ENCODE results near the gene GPR17.

GPR17 gene

DNA sequence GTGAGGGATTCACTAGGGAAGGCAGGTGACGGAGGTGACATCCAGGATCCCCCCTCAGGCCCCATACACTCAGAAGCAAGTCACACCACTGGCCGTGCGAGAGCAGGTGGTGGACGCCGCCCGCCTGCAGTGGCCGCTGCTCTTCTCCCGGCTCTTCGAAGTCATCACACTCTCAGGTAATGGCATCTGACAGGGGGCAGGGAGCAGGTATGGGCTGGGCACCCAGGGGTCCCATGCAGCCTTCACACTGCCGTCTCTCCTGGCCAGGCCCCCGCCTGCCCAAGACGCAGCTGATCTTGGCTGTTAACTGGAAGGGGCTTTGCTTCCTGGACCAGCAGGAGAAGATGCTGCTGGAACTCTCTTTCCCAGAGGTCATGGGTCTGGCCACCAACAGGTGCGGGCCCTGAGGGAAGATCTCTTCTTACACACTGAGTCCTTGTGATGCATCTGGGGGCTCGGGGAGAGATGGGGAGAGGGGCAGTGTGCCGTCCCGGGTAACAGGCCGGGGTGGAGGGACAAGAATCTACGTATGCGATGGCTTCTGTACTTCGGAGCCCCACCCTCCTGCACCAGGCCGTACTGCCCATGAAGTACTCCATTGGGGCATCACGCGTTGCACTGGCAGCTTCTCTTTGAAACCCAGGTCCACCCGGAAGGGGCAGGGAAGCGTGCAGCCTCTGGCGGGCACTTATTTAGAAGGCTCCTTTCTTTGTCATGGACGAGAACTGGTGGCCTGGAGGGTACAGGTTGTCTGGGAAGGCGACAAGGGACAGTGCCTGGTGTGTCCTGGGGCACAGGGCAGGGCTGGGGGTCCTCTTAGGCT lies 18.8 kb upstream of the GPR17 start:
- Histone ChIP-seq H3K27me3 (ENCODE audit: low read depth, low read length) (no peaks in the 10 kb centered on the region), H3K36me3 (ENCODE audit: control insufficient read depth in 1 of 2, insufficient read depth in 2 of 2, low read length in 2 of 2) (no peaks in the 10 kb centered on the region), H3K9me3 (ENCODE audit: control insufficient read depth in 1 of 2, low read length in 2 of 2) (no peaks in the 10 kb centered on the region), H3K4me3 (ENCODE audit: low read depth in 1 of 2, low read length in 2 of 2) (no peak overlapping the region), H3K27ac (ENCODE audit: low read length) (no peak overlapping the region), H3K4me1 (ENCODE audit: control insufficient read depth in 1 of 2, insufficient read depth in 2 of 2, low read length in 2 of 2) (peaks cover 0 to 5% of the 10 kb centered on the region in 2 donors)

DNA sequence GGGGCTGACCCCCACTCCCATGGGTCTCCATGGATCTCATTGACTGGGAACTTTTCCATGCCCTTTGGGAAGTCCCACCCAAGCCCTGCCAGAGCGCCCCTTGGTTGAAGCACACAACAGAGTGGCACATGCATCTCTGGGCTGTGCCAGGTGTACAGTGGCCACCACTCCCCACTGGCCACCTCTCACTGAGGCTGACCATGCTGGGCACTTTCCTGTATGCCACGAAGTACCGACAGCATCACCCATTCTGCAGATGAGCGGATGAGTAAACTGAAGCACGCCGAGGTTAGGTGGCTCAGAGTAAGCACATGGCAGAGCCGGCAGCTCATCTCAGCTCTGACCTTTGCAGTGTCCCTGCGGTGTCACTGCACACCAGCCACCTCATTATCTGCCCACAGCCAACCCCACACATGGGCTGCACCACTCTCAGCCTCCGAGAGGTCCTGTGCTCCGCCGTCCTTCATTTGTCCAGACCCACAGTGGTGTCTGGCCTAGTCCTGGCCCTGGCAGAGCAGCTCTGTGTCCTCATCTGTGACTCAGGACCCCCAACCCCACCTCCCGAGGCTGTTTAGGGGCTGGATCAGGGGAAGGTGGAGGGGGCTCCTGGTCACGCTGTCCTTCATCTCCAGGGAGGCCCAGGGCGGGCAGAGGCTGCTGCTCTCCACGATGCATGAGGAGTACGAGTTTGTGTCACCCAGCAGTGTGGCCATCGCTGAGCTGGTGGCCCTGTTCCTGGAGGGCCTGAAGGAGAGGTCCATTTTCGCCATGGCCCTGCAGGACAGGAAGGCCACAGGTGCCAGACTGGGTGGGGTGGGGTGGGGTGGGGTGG lies 18.0 kb upstream of the GPR17 start:
- Histone ChIP-seq H3K4me1 (ENCODE audit: control insufficient read depth in 1 of 2, insufficient read depth in 2 of 2, low read length in 2 of 2) (peaks cover 0 to 9% of the 10 kb centered on the region in 2 donors), H3K27me3 (ENCODE audit: low read depth, low read length) (no peaks in the 10 kb centered on the region), H3K9me3 (ENCODE audit: control insufficient read depth in 1 of 2, low read length in 2 of 2) (no peaks in the 10 kb centered on the region), H3K36me3 (ENCODE audit: control insufficient read depth in 1 of 2, insufficient read depth in 2 of 2, low read length in 2 of 2) (no peaks in the 10 kb centered on the region), H3K27ac (ENCODE audit: low read length) (no peak overlapping the region), H3K4me3 (ENCODE audit: low read depth in 1 of 2, low read length in 2 of 2) (no peak overlapping the region)

DNA sequence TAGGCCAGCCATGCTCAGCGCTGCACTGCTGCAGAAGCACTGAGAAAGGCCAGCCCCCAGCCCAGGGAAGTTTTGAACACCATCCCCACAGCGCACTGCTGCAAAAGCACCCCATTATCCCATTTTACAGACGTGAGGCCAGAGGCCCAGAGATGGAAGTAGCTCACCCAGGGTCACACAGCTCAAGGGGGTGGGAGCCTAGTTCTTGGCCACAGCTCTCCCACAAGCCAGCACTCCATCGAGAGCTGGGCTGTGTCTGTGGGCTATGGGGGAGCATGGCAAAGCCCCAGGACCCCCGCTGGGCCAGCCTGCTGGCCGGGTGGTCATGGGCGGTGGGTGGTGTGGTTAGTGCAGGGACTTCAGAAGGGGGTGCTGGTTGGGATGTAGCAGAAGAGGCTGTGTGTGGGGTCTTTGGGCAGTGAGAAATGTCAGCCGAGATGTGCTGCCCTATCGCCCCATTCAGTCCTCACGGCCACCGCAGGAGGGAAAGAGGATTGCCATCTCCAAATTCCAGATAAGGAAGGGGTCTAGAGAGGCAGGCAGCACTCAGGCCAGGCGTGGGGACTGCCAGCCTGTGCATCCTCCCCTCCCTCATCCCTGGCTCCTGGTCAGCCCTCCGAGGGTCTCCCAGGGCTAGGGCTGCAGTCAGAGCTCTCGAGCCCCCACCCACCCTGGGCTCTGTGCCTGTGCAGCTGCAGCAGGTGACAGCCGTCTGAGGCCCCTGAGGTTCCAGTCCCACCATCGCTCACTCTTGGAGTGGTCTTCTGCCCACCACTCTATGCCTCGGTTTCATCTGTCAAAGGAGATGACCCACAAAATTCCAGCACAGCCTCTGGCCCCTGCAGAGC lies 17.0 kb upstream of the GPR17 start:
- H3K9me3 ChIP-seq (ENCODE audit: control insufficient read depth in 1 of 2, low read length in 2 of 2) = no peaks in the 10 kb centered on the region

DNA sequence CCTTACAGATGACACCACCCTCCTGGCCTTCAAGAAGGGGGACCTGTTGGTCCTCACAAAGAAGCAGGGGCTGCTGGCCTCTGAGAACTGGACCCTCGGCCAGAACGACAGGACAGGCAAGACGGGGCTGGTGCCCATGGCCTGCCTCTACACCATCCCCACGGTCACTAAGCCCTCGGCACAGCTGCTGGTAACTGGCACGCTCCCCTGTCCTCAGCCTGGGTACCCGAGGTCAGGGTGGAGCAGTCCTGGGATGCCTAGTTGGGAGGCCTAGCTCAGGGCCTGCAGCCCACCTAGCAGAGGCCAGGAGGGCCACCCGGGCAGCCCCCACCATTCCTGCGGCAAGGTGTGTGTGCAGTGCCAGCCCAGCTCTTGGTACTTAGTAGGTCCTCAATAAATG lies 16.3 kb upstream of the GPR17 start:
- Histone ChIP-seq H3K36me3 (ENCODE audit: control insufficient read depth in 1 of 2, insufficient read depth in 2 of 2, low read length in 2 of 2) (no peaks in the 10 kb centered on the region), H3K9me3 (ENCODE audit: control insufficient read depth in 1 of 2, low read length in 2 of 2) (no peaks in the 10 kb centered on the region), H3K27ac (ENCODE audit: low read length) (no peak overlapping the region), H3K27me3 (ENCODE audit: low read depth, low read length) (no peaks in the 10 kb centered on the region), H3K4me1 (ENCODE audit: control insufficient read depth in 1 of 2, insufficient read depth in 2 of 2, low read length in 2 of 2) (peaks cover 0 to 26% of the 10 kb centered on the region in 2 donors), H3K4me3 (ENCODE audit: low read depth in 1 of 2, low read length in 2 of 2) (no peak overlapping the region)

More for the DNA sequence above, 17.0 kb upstream of the GPR17 start:
- Histone ChIP-seq H3K4me3 (ENCODE audit: low read depth in 1 of 2, low read length in 2 of 2) (no peak overlapping the region), H3K27ac (ENCODE audit: low read length) (no peak overlapping the region), H3K27me3 (ENCODE audit: low read depth, low read length) (no peaks in the 10 kb centered on the region), H3K4me1 (ENCODE audit: control insufficient read depth in 1 of 2, insufficient read depth in 2 of 2, low read length in 2 of 2) (peaks cover 0 to 20% of the 10 kb centered on the region in 2 donors), H3K36me3 (ENCODE audit: control insufficient read depth in 1 of 2, insufficient read depth in 2 of 2, low read length in 2 of 2) (no peaks in the 10 kb centered on the region)

DNA sequence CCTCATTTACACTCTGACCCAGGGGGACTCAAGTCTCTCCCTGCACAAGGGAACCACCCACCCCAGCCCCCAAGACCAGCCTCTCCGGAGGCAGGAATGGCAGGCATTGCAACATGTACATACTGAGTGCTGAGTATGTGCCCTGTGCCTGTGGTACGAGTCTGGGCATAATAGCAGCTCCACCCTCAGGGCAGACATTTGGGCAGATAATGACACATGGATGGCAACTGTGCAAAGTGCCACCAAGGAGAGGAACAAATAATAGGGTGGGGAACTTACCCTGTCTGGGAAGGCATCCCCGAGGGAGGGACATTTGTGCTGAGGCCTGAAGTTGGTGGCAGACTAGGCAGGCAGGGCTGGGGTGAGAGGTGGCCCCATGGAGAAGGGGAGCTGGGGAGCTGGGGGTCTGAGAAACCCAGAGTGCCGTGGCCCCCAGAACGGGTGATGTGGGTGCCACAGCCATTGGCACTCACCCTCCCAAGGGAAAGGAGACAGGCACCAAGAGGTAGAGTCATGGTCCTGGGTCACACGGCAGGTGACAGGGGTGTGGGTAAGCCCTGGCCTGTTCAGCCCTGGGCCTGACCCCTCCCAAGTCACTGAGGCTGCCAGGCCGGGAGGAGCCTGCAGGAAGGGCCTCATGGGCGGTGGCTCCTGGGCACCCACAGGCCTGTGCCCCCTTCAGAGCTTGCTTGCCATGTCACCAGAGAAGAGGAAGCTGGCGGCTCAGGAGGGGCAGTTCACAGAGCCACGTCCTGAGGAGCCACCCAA lies 15.7 kb upstream of the GPR17 start:
- H3K27ac ChIP-seq (ENCODE audit: low read length) = no peak overlapping the region
- H3K4me1 ChIP-seq (ENCODE audit: control insufficient read depth in 1 of 2, insufficient read depth in 2 of 2, low read length in 2 of 2) = peaks cover 0 to 31% of the 10 kb centered on the region in 2 donors
- H3K9me3 ChIP-seq (ENCODE audit: control insufficient read depth in 1 of 2, low read length in 2 of 2) = no peaks in the 10 kb centered on the region
- no peak overlapping the region for H3K4me3 ChIP-seq (ENCODE audit: low read depth in 1 of 2, low read length in 2 of 2)
- no peaks in the 10 kb centered on the region for H3K36me3 ChIP-seq (ENCODE audit: control insufficient read depth in 1 of 2, insufficient read depth in 2 of 2, low read length in 2 of 2)
- H3K27me3 ChIP-seq (ENCODE audit: low read depth, low read length) = no peaks in the 10 kb centered on the region

DNA sequence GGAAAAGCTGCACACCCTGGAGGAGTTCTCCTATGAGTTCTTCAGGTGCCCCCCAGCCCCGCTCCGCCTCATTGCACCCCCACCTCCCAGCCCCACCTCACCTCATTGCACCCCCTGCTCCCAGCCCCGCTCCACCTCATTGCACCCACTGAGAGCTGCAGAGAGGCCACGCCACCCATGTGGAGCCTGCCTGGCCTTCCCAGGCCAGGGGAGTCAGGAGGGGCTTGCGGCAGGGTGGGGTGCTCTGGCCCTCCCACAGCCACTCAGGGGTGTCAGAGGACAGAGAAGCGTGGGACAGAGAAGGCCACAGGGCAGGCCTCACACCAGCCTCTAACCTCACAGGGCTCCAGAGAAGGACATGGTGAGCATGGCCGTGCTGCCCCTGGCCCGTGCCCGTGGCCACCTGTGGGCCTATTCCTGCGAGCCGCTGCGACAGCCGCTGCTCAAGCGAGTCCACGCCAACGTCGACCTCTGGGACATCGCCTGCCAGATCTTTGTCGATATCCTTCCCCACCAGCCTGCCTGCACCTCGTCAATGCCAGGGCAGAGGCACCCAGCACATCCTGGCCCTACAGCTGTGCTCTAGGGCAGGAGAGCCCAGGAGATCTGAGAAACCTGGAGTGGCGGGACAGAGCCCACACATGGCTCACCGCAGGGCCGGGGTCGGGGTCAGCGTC lies 15.0 kb upstream of the GPR17 start:
- H3K27ac ChIP-seq (ENCODE audit: low read length) = no peak overlapping the region
- H3K4me1 ChIP-seq (ENCODE audit: control insufficient read depth in 1 of 2, insufficient read depth in 2 of 2, low read length in 2 of 2) = peaks cover 0 to 36% of the 10 kb centered on the region in 2 donors
- no peaks in the 10 kb centered on the region for H3K9me3 ChIP-seq (ENCODE audit: control insufficient read depth in 1 of 2, low read length in 2 of 2)
- no peaks in the 10 kb centered on the region for H3K27me3 ChIP-seq (ENCODE audit: low read depth, low read length)
- no peak overlapping the region for H3K4me3 ChIP-seq (ENCODE audit: low read depth in 1 of 2, low read length in 2 of 2)
- no peaks in the 10 kb centered on the region for H3K36me3 ChIP-seq (ENCODE audit: control insufficient read depth in 1 of 2, insufficient read depth in 2 of 2, low read length in 2 of 2)

DNA sequence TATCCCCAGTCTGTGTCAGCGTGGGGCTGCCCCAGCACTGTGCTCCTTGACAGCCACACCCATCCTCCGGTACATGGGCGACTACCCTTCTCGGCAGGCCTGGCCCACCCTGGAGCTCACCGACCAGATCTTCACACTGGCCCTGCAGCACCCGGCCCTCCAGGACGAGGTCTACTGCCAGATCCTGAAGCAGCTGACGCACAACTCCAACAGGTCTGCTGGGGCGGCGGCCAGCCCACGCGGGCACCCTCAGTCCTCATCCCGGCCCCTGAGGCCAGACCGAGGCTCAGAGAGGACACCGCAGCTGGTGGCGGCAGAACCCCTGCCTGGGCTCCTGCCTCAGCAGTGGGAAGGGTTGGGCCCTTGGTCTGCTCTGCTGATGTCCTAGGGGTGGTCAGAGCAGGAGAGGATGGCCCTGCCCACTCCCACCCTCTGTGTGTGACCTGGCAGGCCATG lies 14.4 kb upstream of the GPR17 start:
- H3K27me3 ChIP-seq (ENCODE audit: low read depth, low read length) = no peaks in the 10 kb centered on the region
- H3K36me3 ChIP-seq (ENCODE audit: control insufficient read depth in 1 of 2, insufficient read depth in 2 of 2, low read length in 2 of 2) = no peaks in the 10 kb centered on the region
- H3K4me3 ChIP-seq (ENCODE audit: low read depth in 1 of 2, low read length in 2 of 2) = no peak overlapping the region
- H3K4me1 ChIP-seq (ENCODE audit: control insufficient read depth in 1 of 2, insufficient read depth in 2 of 2, low read length in 2 of 2) = peaks cover 0 to 36% of the 10 kb centered on the region in 2 donors
- H3K9me3 ChIP-seq (ENCODE audit: control insufficient read depth in 1 of 2, low read length in 2 of 2) = no peaks in the 10 kb centered on the region
- H3K27ac ChIP-seq (ENCODE audit: low read length) = no peak overlapping the region

DNA sequence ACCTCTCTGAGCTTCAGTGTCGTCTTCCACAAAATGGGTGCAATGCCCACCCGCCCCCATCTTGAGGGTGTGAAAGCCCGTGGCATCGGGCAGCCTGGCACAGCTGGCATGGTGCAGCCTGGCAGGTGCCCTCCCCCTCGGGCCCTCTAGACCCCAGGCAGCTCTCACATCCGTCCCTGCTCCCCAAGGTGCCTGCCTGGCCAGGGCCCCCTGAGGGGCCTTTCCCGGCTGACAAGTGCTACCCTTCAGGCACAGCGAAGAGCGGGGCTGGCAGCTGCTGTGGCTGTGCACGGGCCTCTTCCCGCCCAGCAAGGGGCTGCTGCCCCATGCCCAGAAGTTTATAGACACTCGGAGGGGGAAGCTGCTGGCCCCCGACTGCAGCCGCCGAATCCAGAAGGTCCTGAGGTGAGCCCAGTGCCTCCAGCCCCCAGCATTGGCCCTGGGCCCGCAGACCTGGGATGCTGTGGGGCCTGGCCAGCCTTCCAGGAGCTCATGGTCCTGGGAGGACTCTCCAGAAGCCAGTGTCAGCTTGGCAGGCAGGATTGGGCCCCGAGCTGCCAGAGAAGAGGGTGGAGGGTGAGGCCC lies 13.9 kb upstream of the GPR17 start:
- Histone ChIP-seq H3K9me3 (ENCODE audit: control insufficient read depth in 1 of 2, low read length in 2 of 2) (no peaks in the 10 kb centered on the region), H3K4me1 (ENCODE audit: control insufficient read depth in 1 of 2, insufficient read depth in 2 of 2, low read length in 2 of 2) (peaks cover 0 to 40% of the 10 kb centered on the region in 2 donors), H3K27me3 (ENCODE audit: low read depth, low read length) (no peaks in the 10 kb centered on the region), H3K4me3 (ENCODE audit: low read depth in 1 of 2, low read length in 2 of 2) (no peak overlapping the region), H3K27ac (ENCODE audit: low read length) (no peak overlapping the region), H3K36me3 (ENCODE audit: control insufficient read depth in 1 of 2, insufficient read depth in 2 of 2, low read length in 2 of 2) (no peaks in the 10 kb centered on the region)

DNA sequence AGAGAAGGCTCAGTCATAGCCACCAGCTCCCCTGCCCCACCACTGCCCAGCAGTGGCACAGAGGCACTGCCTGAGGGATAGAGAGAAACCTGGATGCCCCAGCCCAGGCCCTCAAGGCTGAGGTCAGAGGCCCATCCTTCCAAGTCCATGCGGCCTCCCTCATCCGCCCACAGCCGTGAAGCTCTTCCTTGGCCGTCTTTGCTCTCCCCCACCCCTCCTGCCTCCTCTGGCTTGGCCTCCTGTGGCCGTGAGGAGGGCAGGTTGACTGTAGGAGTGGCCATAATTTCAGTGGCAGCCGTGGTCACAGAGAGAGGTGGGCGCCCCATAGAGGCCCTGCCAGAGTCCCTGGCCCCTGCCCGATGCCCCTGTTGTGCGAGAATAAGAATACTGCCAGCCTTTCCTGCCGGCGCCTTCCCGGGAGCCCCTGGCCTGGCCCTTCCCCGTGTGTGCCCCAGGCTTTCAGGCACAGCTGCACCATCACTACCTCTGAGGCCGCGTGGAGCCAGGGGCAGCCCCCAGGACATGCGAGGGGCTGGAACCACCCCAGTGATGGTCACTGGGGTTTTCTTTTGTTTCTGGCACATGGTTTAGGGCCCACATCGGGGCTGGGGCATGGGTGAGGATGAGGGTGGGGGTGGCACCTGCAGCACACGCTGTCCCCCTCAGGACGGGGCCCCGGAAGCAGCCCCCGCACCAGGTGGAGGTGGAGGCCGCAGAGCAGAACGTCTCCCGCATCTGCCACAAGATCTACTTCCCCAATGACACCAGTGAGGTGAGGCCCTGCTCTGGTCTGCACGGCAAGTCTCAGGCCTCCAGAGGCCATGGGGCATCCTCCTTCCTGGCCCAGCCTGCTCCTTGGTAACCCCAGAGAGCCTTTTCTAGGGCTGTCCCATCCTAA lies 13.1 kb upstream of the GPR17 start:
- no peaks in the 10 kb centered on the region for H3K27me3 ChIP-seq (ENCODE audit: low read depth, low read length)
- peaks cover 3 to 48% of the 10 kb centered on the region in 2 donors for H3K4me1 ChIP-seq (ENCODE audit: control insufficient read depth in 1 of 2, insufficient read depth in 2 of 2, low read length in 2 of 2)
- no peaks in the 10 kb centered on the region for H3K9me3 ChIP-seq (ENCODE audit: control insufficient read depth in 1 of 2, low read length in 2 of 2)
- no peak overlapping the region for H3K27ac ChIP-seq (ENCODE audit: low read length)
- H3K4me3 ChIP-seq (ENCODE audit: low read depth in 1 of 2, low read length in 2 of 2) = no peak overlapping the region
- H3K36me3 ChIP-seq (ENCODE audit: control insufficient read depth in 1 of 2, insufficient read depth in 2 of 2, low read length in 2 of 2) = no peaks in the 10 kb centered on the region
